Prostate gland (tissue), 2 donors: ENCODE data around the gene PDE5A. TPM values are rescaled to one million over a fixed set of nuclear protein-coding genes. Genes with fewer than 3 reads are reported as not detected.
A peak's percentile ranks its signal among the peaks of the same experiment; 100 is the strongest.

Source experiments
- DNase-seq: peaks from one replicate; pipeline ENCODE4 v3.0.0-alpha.2; 2019; ENCODE audit warnings: low spot score
- H3K27ac ChIP-seq, 2 donors: fragments of 200-600 bp; sonication (generic); 2 replicates each; pipeline ENCODE4 v1.5.1; 2017 to 2019
- H3K27me3 ChIP-seq: fragments of 200-600 bp; sonication (generic); replicated peaks from 2 replicates; pipeline ENCODE4 v1.5.1; 2019; ENCODE audit not compliant: insufficient read depth
- H3K36me3 ChIP-seq, 2 donors: fragments of 200-600 bp; sonication (generic); 1 replicate in 1 of 2; 2 replicates in 1 of 2; pipeline versions ENCODE4 v1.5.1 to v1.8.1; 2017 to 2019
- H3K4me1 ChIP-seq: fragments of 200-600 bp; sonication (generic); replicated peaks from 2 replicates; pipeline ENCODE4 v1.5.1; 2019
- H3K4me3 ChIP-seq, 2 donors: fragments of 200-600 bp; sonication (generic); 2 replicates each; pipeline ENCODE4 v1.5.1; 2017 to 2019
- H3K9me3 ChIP-seq: fragments of 200-600 bp; sonication (generic); 2 replicates; pipeline ENCODE4 v1.5.1; 2017
- CTCF ChIP-seq, 4 experiments: fragments of 200-600 bp in 2 of 4; fragments of 450-650 bp in 2 of 4; sonication (generic) in 2 of 4; IDR thresholded peaks; 1 replicate in 3 of 4; 2 replicates in 1 of 4; pipeline ENCODE4 v1.5.1; 2016 to 2019; ENCODE audit warnings: antibody characterized with exemption in 4 of 4, mild to moderate bottlenecking in 2 of 4, moderate library complexity in 2 of 4
- POLR2A ChIP-seq: fragments of 450-650 bp; IDR thresholded peaks from one replicate; pipeline ENCODE4 v1.6.1; 2016; ENCODE audit warnings: antibody characterized with exemption, mild to moderate bottlenecking
- POLR2AphosphoS5 ChIP-seq: sonication (generic); formaldehyde crosslinking; IDR thresholded peaks from one replicate; pipeline ENCODE4 v1.6.1; 2017; ENCODE audit warnings: antibody characterized with exemption
- WGBS: methylation state at CpG from one replicate; pipeline ENCODE4 v1.1.5; 2018; 5-methylcytosine and 5-hydroxymethylcytosine counted together
- intact Hi-C: fragments of 100-400 bp; cut with DNase I; formaldehyde crosslinking; loops from one replicate; pipeline ENCODE4 v1.14.2; 2022
- total RNA-seq, 2 donors: library from RNA; depleted of rRNA; stranded (reverse); fragments of >200 nt; gene quantifications; one replicate each; pipeline ENCODE4 v1.1.0, GENCODE V29; 2016

PDE5A gene
- total RNA-seq, 2 donors from 2014 or later: 46.0 to 49.6 TPM

DNA sequence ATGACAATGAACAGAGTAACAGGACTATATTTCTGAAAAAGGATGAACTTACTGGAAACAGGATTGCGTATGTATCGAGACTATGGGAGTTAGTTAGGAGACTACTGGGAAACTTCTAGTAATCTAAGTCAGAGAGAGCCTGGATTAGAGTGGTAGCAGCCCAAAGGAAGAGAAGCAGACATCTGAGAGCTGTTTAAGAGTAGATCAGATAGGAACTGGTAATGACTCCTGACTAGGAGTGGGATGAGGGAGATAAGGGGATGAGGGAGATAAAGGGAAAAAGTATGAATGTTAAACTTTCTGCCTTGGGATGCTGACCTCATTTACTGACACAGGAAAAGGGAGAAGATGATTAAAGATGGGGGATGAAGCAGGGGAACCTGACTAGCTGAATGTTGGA lies 116.2 kb downstream of the PDE5A start:
- Histone ChIP-seq H3K36me3 (peaks cover 0 to 5% of the 10 kb centered on the region in 2 donors), H3K4me3 (no peak overlapping the region), H3K27me3 (no peaks in the 10 kb centered on the region), H3K9me3 (no peaks in the 10 kb centered on the region), H3K27ac (peak overlapping the region in 1 of 2 donors; percentile 52), H3K4me1 (no peaks in the 10 kb centered on the region)
- intact Hi-C loops: loop anchor here (5.0 kb wide), 1 partner anchor 115 kb away; the partner anchor contains the start of gene PDE5A
- 98% methylated on average over 2 of the region's 2 CpGs for WGBS
- no peak for DNase-seq
- TF ChIP-seq POLR2AphosphoS5: no peak
- no peak for TF ChIP-seq POLR2A
- no peak for TF ChIP-seq CTCF (IDR thresholded peaks at IDR 0.05)

DNA sequence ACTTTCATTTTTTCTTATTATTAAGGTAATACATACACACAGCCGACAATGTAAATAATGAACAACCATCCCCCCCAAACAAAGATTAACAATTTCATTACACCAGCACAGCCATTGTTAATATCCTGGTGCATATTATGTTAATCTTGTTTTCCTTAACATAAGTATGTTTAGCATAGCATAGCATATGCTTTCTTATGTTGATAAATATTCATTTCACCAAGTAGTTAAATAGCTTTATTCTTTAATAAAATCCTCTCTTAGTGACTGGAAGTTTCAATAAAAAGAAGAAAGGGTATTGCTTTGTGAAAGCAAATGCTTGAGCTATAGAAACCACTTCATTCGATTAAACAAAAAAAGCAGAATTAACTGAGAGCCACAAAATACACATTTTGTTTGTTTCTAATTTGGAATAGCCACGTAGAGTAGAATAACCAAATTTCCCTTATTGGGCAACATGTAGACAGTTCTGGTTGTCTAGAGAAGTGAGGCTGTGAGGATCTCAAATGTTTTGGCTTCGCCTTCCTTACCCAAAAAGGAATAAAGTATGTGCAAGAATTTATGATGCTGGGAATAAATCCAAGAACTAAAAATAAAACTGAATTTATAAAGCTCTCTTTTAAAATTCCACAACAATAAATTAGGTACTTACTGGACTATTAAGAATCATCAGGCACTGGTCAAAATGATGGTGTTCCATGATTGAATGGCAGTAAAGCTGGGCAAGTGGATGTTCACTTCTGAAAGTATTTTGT lies 118.0 kb downstream of the PDE5A start:
- Histone ChIP-seq H3K27me3 (no peaks in the 10 kb centered on the region), H3K27ac (peak overlapping the region; percentile 52 to 55), H3K9me3 (no peaks in the 10 kb centered on the region), H3K36me3 (no peaks in the 10 kb centered on the region), H3K4me1 (no peaks in the 10 kb centered on the region), H3K4me3 (no peak overlapping the region)
- intact Hi-C loops: loop anchor here (5.0 kb wide), 1 partner anchor 117 kb away; the partner anchor contains the start of gene PDE5A
- WGBS: 54% methylated on average over 4 of the region's 4 CpGs
- TF ChIP-seq POLR2A (no peak), POLR2AphosphoS5 (no peak), CTCF (IDR thresholded peaks at IDR 0.05) (no peak)
- DNase-seq: no peak

GRCh38 chr4:119508281-119508680 lies 120.3 kb downstream of the PDE5A start:
- H3K27ac ChIP-seq: no peak overlapping the region
- TF ChIP-seq POLR2AphosphoS5 (no peak), POLR2A (no peak), CTCF (IDR thresholded peaks at IDR 0.05) (no peak)
- WGBS: 57% methylated on average over 1 of the region's 1 CpG
- no peak for DNase-seq
- H3K4me3 ChIP-seq: no peak overlapping the region
- H3K9me3 ChIP-seq: no peaks in the 10 kb centered on the region
- intact Hi-C loops: loop anchor here (10.0 kb wide), 1 partner anchor 523 kb away; no protein-coding TSS in a partner anchor
- H3K36me3 ChIP-seq: no peaks in the 10 kb centered on the region
- H3K27me3 ChIP-seq: no peaks in the 10 kb centered on the region
- H3K4me1 ChIP-seq: no peaks in the 10 kb centered on the region

DNA sequence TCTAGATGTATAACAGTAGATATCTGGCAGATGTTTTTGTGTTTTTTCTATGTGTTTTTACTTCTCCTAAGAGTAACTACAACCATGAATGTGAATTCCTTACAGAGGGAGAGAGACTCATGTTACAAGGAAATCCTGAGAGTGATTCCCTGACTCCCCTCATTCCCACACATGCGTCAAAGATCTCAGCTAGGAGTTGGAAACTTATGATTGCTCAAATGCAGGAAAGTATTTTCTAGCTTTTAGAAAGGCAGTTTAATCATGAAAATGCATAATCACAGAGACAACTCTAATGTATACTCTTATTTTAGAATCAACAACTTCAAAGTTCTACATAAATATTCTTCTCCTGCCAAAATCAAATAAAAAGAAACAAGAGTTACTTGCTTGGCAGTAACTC lies 121.8 kb downstream of the PDE5A start:
- Histone ChIP-seq H3K36me3 (no peaks in the 10 kb centered on the region), H3K4me1 (no peaks in the 10 kb centered on the region), H3K27ac (no peak overlapping the region), H3K4me3 (no peak overlapping the region), H3K27me3 (no peaks in the 10 kb centered on the region), H3K9me3 (no peaks in the 10 kb centered on the region)
- no peak for TF ChIP-seq POLR2A
- no peak for TF ChIP-seq POLR2AphosphoS5
- no peak for TF ChIP-seq CTCF (IDR thresholded peaks at IDR 0.05)
- no peak for DNase-seq
- WGBS: 76% methylated on average over 1 of the region's 1 CpG
- intact Hi-C loops: loop anchor here (10.0 kb wide), 1 partner anchor 522 kb away; no protein-coding TSS in a partner anchor

DNA sequence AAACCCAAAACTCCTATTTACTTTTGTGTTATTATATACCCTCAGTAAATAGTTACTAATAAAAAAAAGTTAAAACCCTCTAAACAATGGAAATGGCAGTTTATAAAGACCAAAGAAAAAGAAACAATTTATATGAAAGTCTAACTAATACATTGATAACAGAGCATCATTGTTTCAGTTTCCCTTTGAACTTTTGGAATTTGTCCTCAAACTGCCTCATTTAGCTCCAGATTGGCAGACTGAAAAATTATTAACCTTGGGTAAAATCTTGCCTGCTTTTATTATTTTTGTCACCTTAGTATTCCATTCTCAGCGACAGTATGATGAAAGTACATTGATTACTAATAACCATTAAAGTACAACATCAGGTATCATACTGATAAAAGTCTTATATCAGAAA lies 124.0 kb downstream of the PDE5A start:
- 94% methylated on average over 1 of the region's 1 CpG for WGBS
- H3K36me3 ChIP-seq: no peaks in the 10 kb centered on the region

More for the DNA sequence above, 124.0 kb downstream of the PDE5A start:
- Histone ChIP-seq H3K9me3 (no peaks in the 10 kb centered on the region), H3K27ac (no peak overlapping the region), H3K27me3 (no peaks in the 10 kb centered on the region), H3K4me1 (no peaks in the 10 kb centered on the region), H3K4me3 (no peak overlapping the region)
- intact Hi-C loops: loop anchor here (10.0 kb wide), 1 partner anchor 520 kb away; no protein-coding TSS in a partner anchor
- no peak for TF ChIP-seq CTCF (IDR thresholded peaks at IDR 0.05)
- TF ChIP-seq POLR2AphosphoS5: no peak
- no peak for TF ChIP-seq POLR2A
- no peak for DNase-seq
